ENCODE data around the gene NUDT1. TPM values are rescaled to one million over a fixed set of nuclear protein-coding genes. Genes with fewer than 3 reads are reported as not detected.

Gene NUDT1
- total RNA-seq, 1 experiment from 2014 or later: 47.4 TPM

DNA sequence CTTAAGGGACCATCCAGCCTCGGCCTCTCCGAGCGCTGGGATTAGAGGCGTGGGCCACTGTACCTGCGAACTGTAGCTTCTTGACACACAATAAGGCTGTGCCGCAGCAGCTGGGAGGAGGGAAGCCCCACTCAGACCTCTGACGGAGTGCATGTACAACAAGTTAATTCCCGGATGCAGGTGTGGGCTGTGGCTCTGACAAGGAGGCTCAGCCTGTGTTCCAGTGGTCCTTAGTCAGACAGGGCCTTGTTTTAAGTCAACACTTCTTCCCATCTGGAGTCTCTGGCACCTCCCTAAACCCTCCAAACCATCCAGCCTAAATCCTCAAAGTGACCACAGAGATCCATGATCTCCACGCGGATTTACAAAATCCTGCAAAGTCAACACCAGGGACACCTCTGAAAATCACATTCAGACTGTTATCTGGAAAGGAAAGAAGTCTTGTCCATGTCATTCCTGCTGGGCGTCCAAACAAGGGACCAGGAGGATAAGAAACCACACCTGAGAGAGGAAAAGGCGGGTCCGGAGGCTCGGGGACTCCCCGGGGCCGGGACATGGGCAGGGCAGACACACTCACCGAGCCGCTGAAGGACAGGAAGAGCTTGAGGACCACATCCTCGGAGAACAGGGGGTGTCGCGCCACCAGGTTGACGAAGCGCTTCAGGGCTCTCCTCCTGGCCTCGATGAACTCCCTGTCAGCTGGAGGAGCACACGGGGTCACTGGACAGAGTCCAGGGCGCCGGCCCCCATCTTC lies 29.4 kb downstream of the NUDT1 start:
- Histone ChIP-seq H3K4me2 (ENCODE audit: low read length) (no peak overlapping the region), H3K4me1 (ENCODE audit: control insufficient read depth in 1 of 2, insufficient read depth in 2 of 2, low read length in 2 of 2) (peaks cover 0 to 5% of the 10 kb centered on the region in 2 experiments; a peak in 2 of 4 replicates), H3K9me2 (ENCODE audit: insufficient read depth) (no peaks in the 10 kb centered on the region), H3K9me3 (ENCODE audit: control insufficient read depth in 1 of 2, insufficient read depth in 1 of 2, low read depth in 1 of 2, low read length in 2 of 2) (no peaks in the 10 kb centered on the region), H3K36me3 (ENCODE audit: control insufficient read depth in 1 of 2, insufficient read depth in 2 of 2, low read length in 2 of 2) (no peaks in the 10 kb centered on the region), H3K79me2 (ENCODE audit: insufficient read depth, low read length) (no peaks in the 10 kb centered on the region), H2AFZ (ENCODE audit: low read depth, low read length, poor library complexity, severe bottlenecking) (no peak overlapping the region), H3K27ac (ENCODE audit: low read depth, low read length) (no peak overlapping the region), H3K27me3 (ENCODE audit: insufficient read depth, low read length) (no peaks in the 10 kb centered on the region), H3K4me3 (replicated peaks in 1 of 2; ENCODE audit: low read depth in 1 of 2, low read length in 2 of 2) (no peak overlapping the region), H4K20me1 (ENCODE audit: insufficient read depth) (no peaks in the 10 kb centered on the region), H3K9ac (ENCODE audit: low read length) (no peak overlapping the region)
- DNase-seq (ENCODE audit: low read depth, low spot score) (no peak), ATAC-seq (no peak)
- CTCF ChIA-PET: no interaction called here
- RAD21 ChIA-PET (ENCODE audit: low non-redundant PET in 1 of 2, low total read pairs in 2 of 2, uncharacterized antibody in 2 of 2, unreplicated experiment in 2 of 2): no interaction called here
- POLR2A ChIA-PET: no interaction called here
- no TSS peak for BruUV-seq (replicated peaks)
- intact Hi-C loops (cut with micrococcal nuclease): no loop called here
- TF ChIP-seq CEBPB (IDR thresholded peaks at IDR 0.05; ENCODE audit: low read depth) (no peak), ATF3 (IDR thresholded peaks at IDR 0.05) (no peak)

DNA sequence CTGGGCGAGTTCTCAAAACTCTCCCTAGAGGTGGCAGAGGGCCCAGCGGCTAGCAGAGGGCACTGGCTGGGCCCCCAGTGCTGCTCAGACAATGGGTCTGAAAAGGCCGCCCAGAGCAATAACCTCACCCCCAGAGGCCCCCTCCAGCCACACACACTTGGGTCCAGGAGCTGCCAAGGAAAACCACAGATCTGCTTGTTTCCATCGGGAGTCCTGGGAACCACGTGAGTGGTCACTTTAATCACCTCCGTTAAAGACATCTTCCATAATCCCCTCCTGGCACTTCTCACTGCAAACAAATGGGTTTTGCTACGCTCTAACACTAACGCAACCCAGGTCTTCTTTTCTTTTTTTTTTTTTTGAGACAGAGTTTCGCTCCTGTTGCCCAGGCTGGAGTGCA lies 30.0 kb downstream of the NUDT1 start:
- ChIA-PET CTCF (no interaction called here), POLR2A (no interaction called here), RAD21 (ENCODE audit: low non-redundant PET in 1 of 2, low total read pairs in 2 of 2, uncharacterized antibody in 2 of 2, unreplicated experiment in 2 of 2) (no interaction called here)
- H2AFZ ChIP-seq (ENCODE audit: low read depth, low read length, poor library complexity, severe bottlenecking): no peak overlapping the region
- H4K20me1 ChIP-seq (ENCODE audit: insufficient read depth): no peaks in the 10 kb centered on the region
- H3K9me2 ChIP-seq (ENCODE audit: insufficient read depth): no peaks in the 10 kb centered on the region
- H3K4me1 ChIP-seq (ENCODE audit: control insufficient read depth in 1 of 2, insufficient read depth in 2 of 2, low read length in 2 of 2): peaks cover 0 to under 1% of the 10 kb centered on the region in 2 experiments; a peak in 2 of 4 replicates
- no peak overlapping the region for H3K4me2 ChIP-seq (ENCODE audit: low read length)
- no peaks in the 10 kb centered on the region for H3K79me2 ChIP-seq (ENCODE audit: insufficient read depth, low read length)
- no peak overlapping the region for H3K4me3 ChIP-seq (replicated peaks in 1 of 2; ENCODE audit: low read depth in 1 of 2, low read length in 2 of 2)
- H3K9ac ChIP-seq (ENCODE audit: low read length): no peak overlapping the region
- H3K27ac ChIP-seq (ENCODE audit: low read depth, low read length): no peak overlapping the region
- H3K27me3 ChIP-seq (ENCODE audit: insufficient read depth, low read length): no peaks in the 10 kb centered on the region
- no peaks in the 10 kb centered on the region for H3K36me3 ChIP-seq (ENCODE audit: control insufficient read depth in 1 of 2, insufficient read depth in 2 of 2, low read length in 2 of 2)
- no peaks in the 10 kb centered on the region for H3K9me3 ChIP-seq (ENCODE audit: control insufficient read depth in 1 of 2, insufficient read depth in 1 of 2, low read depth in 1 of 2, low read length in 2 of 2)
- ATAC-seq: no peak
- intact Hi-C loops (cut with micrococcal nuclease): no loop called here
- DNase-seq (ENCODE audit: low read depth, low spot score): no peak
- BruUV-seq (replicated peaks): no TSS peak
- TF ChIP-seq REST (IDR thresholded peaks at IDR 0.05; ENCODE audit: low read depth): no peak
- no peak for TF ChIP-seq ZNF274 (IDR thresholded peaks at IDR 0.05; ENCODE audit: low read depth, low read length)
- TF ChIP-seq POLR2A (IDR thresholded peaks at IDR 0.05; ENCODE audit: borderline replicate concordance, extremely low read depth, insufficient read depth, insufficient read length): no peak
- TF ChIP-seq, protein P1, sequence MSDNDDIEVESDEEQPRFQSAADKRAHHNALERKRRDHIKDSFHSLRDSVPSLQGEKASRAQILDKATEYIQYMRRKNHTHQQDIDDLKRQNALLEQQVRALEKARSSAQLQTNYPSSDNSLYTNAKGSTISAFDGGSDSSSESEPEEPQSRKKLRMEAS (IDR thresholded peaks at IDR 0.05): no peak
- TF ChIP-seq, protein P2, sequence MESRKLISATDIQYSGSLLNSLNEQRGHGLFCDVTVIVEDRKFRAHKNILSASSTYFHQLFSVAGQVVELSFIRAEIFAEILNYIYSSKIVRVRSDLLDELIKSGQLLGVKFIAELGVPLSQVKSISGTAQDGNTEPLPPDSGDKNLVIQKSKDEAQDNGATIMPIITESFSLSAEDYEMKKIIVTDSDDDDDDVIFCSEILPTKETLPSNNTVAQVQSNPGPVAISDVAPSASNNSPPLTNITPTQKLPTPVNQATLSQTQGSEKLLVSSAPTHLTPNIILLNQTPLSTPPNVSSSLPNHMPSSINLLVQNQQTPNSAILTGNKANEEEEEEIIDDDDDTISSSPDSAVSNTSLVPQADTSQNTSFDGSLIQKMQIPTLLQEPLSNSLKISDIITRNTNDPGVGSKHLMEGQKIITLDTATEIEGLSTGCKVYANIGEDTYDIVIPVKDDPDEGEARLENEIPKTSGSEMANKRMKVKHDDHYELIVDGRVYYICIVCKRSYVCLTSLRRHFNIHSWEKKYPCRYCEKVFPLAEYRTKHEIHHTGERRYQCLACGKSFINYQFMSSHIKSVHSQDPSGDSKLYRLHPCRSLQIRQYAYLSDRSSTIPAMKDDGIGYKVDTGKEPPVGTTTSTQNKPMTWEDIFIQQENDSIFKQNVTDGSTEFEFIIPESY (IDR thresholded peaks at IDR 0.05; ENCODE audit: extremely low read depth, insufficient replicate concordance, low read length): no peak
- TF ChIP-seq SP1 (IDR thresholded peaks at IDR 0.05; ENCODE audit: low read depth): no peak
- no peak for TF ChIP-seq SRF (IDR thresholded peaks at IDR 0.05; ENCODE audit: low read depth)
- TF ChIP-seq JUND (IDR thresholded peaks at IDR 0.05): no peak
- TF ChIP-seq ZFX (IDR thresholded peaks at IDR 0.05): no peak
- TF ChIP-seq CTCF (IDR thresholded peaks at IDR 0.05 in 2 of 3, conservative IDR thresholded peaks at IDR 0.05 in 1 of 3; ENCODE audit: borderline replicate concordance in 1 of 3, insufficient read depth in 1 of 3, low read depth in 2 of 3, low read length in 2 of 3): no peak
